Endothelial cell (in vitro differentiated cells): ENCODE results near the gene PLCD3. TPM values are rescaled to one million over a fixed set of nuclear protein-coding genes. Genes with fewer than 3 reads are reported as not detected.

Experiments used
- DNase-seq: peaks from one replicate; pipeline ENCODE4 v3.0.0; 2021; ENCODE audit warnings: low spot score
- H3K27ac Mint-ChIP-seq: one replicate; pipeline ENCODE4 v1.8.0; 2021; ENCODE audit warnings: mixed read lengths, inconsistent platforms; ENCODE audit not compliant: unreplicated experiment
- H3K27me3 Mint-ChIP-seq: one replicate; pipeline ENCODE4 v1.8.0; 2021; ENCODE audit warnings: mild to moderate bottlenecking, moderate library complexity, mixed read lengths, inconsistent platforms; ENCODE audit not compliant: unreplicated experiment
- H3K36me3 Mint-ChIP-seq: one replicate; pipeline ENCODE4 v1.8.0; 2021; ENCODE audit warnings: mild to moderate bottlenecking, low read depth, mixed read lengths, inconsistent platforms; ENCODE audit not compliant: unreplicated experiment
- H3K4me1 Mint-ChIP-seq: one replicate; pipeline ENCODE4 v1.8.0; 2021; ENCODE audit warnings: mild to moderate bottlenecking, mixed read lengths, inconsistent platforms; ENCODE audit not compliant: unreplicated experiment
- H3K4me3 Mint-ChIP-seq: one replicate; pipeline ENCODE4 v1.8.0; 2021; ENCODE audit warnings: mild to moderate bottlenecking, mixed read lengths, inconsistent platforms; ENCODE audit not compliant: unreplicated experiment
- H3K9me3 Mint-ChIP-seq: one replicate; pipeline ENCODE4 v1.8.0; 2021; ENCODE audit warnings: mixed read lengths, inconsistent platforms; ENCODE audit not compliant: unreplicated experiment
- CTCF ChIP-seq: fragments of 200-600 bp; sonication (generic); IDR thresholded peaks from one replicate; pipeline ENCODE4 v1.5.0; 2021; ENCODE audit warnings: antibody characterized with exemption; ENCODE audit not compliant: unreplicated experiment
- total RNA-seq: library from RNA; stranded (reverse); fragmentation: NEBNext Ultra II Directional; extraction: Animal tissue kit (Norgen Biotek cat#: 25700); gene quantifications from one replicate; pipeline ENCODE4 v1.2.1, GENCODE V29; 2021; ENCODE audit not compliant: unreplicated experiment

Gene PLCD3
- total RNA-seq, 1 donor from 2014 or later, result 9.7 TPM

- H3K36me3 Mint-ChIP-seq, result peaks cover 47% of the 10 kb centered on the region
- peak overlapping the region; percentile 67 for H3K27ac Mint-ChIP-seq
- no peaks in the 10 kb centered on the region for H3K4me1 Mint-ChIP-seq
- TF ChIP-seq CTCF, result no peak
- no peaks in the 10 kb centered on the region for H3K9me3 Mint-ChIP-seq
- H3K4me3 Mint-ChIP-seq, result peak overlapping the region; percentile 14
- no peak for DNase-seq
- peaks cover 5% of the 10 kb centered on the region for H3K27me3 Mint-ChIP-seq
Observed at GRCh38 chr17:45103269-45103795, 29.0 kb downstream of the PLCD3 start.

GRCh38 chr17:45102856-45103255, 29.5 kb downstream of the PLCD3 start:
- no peaks in the 10 kb centered on the region for H3K4me1 Mint-ChIP-seq
- peak overlapping the region; percentile 67 for H3K27ac Mint-ChIP-seq
- no peaks in the 10 kb centered on the region for H3K9me3 Mint-ChIP-seq
- peak overlapping the region; percentile 4 for H3K4me3 Mint-ChIP-seq
- peaks cover 47% of the 10 kb centered on the region for H3K36me3 Mint-ChIP-seq
- DNase-seq, result no peak
- no peak for TF ChIP-seq CTCF
- peaks cover 6% of the 10 kb centered on the region for H3K27me3 Mint-ChIP-seq

- no peak for TF ChIP-seq CTCF
- Mint-ChIP-seq H3K36me3 (peaks cover 48% of the 10 kb centered on the region), H3K4me1 (no peaks in the 10 kb centered on the region), H3K9me3 (no peaks in the 10 kb centered on the region), H3K27me3 (peaks cover 10% of the 10 kb centered on the region), H3K4me3 (peak overlapping the region; percentile 4), H3K27ac (peak overlapping the region; percentile 13)
- no peak for DNase-seq
Observed at GRCh38 chr17:45101883-45102811, 30.2 kb downstream of the PLCD3 start.

- Mint-ChIP-seq H3K36me3 (peaks cover 51% of the 10 kb centered on the region), H3K27me3 (peaks cover 11% of the 10 kb centered on the region), H3K4me1 (no peaks in the 10 kb centered on the region), H3K4me3 (no peak overlapping the region), H3K27ac (peak overlapping the region; percentile 13), H3K9me3 (no peaks in the 10 kb centered on the region)
- no peak for DNase-seq
- TF ChIP-seq CTCF, result no peak
Observed at GRCh38 chr17:45101546-45101882, 30.8 kb downstream of the PLCD3 start.
